GM10847 (cell line): ENCODE measurements around the gene AWAT1.

Source experiments
- POLR2A ChIP-seq: IDR thresholded peaks from 2 replicates; pipeline ENCODE4 v1.6.1; 2011; ENCODE audit not compliant: insufficient read length; ENCODE audit errors: extremely low read depth

Gene AWAT1

GRCh38 chrX:70234355-70234754 lies at the start of gene AWAT1:
Gene AWAT1 (plus strand): TSS chrX:70234655. CDS start chrX:70234696, 41 bp downstream.
- TF ChIP-seq POLR2A = no peak

GRCh38 chrX:70190225-70190624 lies 44.2 kb upstream of the AWAT1 start:
- no peak for TF ChIP-seq POLR2A

- no peak for TF ChIP-seq POLR2A
Measured at GRCh38 chrX:70196961-70197720, 37.3 kb upstream of the AWAT1 start.

GRCh38 chrX:70201732-70202131 lies 32.7 kb upstream of the AWAT1 start:
- no peak for TF ChIP-seq POLR2A

GRCh38 chrX:70208479-70208878 lies 26.0 kb upstream of the AWAT1 start:
- no peak for TF ChIP-seq POLR2A

GRCh38 chrX:70219938-70220764 lies 14.3 kb upstream of the AWAT1 start:
- TF ChIP-seq POLR2A = no peak

- no peak for TF ChIP-seq POLR2A
Measured at GRCh38 chrX:70226048-70226447, 8.4 kb upstream of the AWAT1 start.

- no peak for TF ChIP-seq POLR2A
Measured at GRCh38 chrX:70226687-70227086, 7.8 kb upstream of the AWAT1 start.

- TF ChIP-seq POLR2A = no peak
Measured at GRCh38 chrX:70231666-70232065, 2.8 kb upstream of the AWAT1 start.

- no peak for TF ChIP-seq POLR2A
Measured at GRCh38 chrX:70240751-70241150, 6.3 kb downstream of the AWAT1 start.

- TF ChIP-seq POLR2A = no peak
Measured at GRCh38 chrX:70241501-70241900, 7.0 kb downstream of the AWAT1 start.

GRCh38 chrX:70244881-70245280 lies 10.4 kb downstream of the AWAT1 start:
- TF ChIP-seq POLR2A = no peak

- TF ChIP-seq POLR2A = no peak
Measured at GRCh38 chrX:70247252-70247651, 12.8 kb downstream of the AWAT1 start.

GRCh38 chrX:70252491-70252890 lies 18.0 kb downstream of the AWAT1 start:
- no peak for TF ChIP-seq POLR2A

- TF ChIP-seq POLR2A = no peak
Measured at GRCh38 chrX:70253377-70254062, 19.1 kb downstream of the AWAT1 start.

GRCh38 chrX:70254063-70254400 lies 19.6 kb downstream of the AWAT1 start:
- no peak for TF ChIP-seq POLR2A

- TF ChIP-seq POLR2A = no peak
Measured at GRCh38 chrX:70254909-70255308, 20.5 kb downstream of the AWAT1 start.

GRCh38 chrX:70255452-70255851 lies 21.0 kb downstream of the AWAT1 start:
- TF ChIP-seq POLR2A = no peak
